ENCODE results near the gene ATIC.

The ATIC gene

DNA sequence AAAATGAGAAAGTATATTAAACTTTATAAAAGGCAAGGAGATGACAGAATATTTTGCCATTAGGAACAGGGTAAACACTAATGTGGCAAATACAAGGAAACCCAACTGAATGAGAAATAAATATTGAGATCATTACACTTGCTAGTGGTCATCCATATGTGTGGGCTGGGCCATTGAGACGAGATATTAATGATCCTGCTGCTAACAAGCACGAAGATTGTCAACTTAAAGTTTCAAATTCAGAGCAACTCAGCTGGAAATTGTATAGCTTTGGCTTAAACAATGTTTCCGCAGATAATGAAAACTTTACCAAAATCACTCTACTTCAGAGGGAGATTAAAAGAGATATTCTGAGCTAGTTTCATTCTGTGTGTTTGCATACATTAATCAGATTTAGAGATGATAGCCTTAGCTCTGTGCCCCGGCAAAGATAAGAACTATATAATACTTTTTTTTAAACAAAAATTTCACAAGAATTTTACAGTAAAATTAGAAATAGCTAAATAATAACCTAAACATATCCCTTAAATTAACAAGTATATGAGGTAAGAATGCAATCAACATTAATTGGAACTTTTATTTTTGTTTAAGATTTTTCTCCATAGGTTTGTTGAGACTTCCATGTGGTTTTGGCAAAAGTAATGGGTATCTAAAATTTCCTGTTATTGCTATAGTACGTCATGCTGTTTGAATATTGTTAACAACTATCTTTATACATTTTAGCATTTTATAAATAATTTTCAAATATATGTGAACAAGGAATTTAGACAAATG, 84.0 kb downstream of the ATIC start:
- Histone ChIP-seq H3K4me1 (peaks cover 19% of the 10 kb centered on the region), H3K27me3 (ENCODE audit: low read depth) (no peaks in the 10 kb centered on the region), H3K9me3 (no peaks in the 10 kb centered on the region), H3K4me3 (no peak overlapping the region), H3K36me3 (replicated peaks) (peaks cover 7% of the 10 kb centered on the region)
- DNase-seq (ENCODE audit: low spot score in 2 of 2) = no peak
- in situ Hi-C loops (cut with MboI; ENCODE audit: low sequenced_read_pairs) = no loop called here

DNA sequence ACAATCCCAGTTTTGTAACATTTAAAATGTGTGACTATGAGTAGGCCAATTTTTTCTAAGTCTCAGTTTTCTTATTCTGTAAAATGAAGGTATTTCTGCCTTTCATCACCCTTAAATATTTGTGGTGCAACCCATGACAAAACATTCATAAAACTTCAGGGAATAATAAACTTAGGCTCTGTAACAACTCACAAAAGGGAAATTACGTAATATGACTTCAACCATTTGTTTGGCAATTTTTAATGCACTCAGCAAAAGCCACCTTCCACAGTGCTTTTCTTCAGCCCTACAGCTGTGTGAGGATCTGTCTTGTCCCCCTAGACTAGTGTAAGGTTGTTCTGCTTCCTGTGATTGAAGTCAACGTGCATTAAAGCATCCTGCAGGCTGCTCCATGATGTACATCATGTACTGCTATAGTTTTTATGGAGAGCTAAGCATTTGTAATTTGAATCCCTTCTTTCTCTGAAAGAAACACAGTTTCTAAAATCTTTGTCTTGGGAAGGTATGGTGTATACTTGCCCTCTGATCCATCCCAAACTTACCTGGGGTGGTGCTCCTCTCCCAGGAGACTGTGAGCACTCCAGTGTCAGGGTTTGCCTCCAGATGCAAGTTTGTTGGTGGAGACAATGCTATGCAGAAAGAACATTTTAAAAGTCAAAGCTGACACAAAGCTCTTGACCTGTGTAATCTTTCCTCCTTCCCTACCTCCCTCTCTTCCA, 84.9 kb downstream of the ATIC start:
- Histone ChIP-seq H3K27me3 (ENCODE audit: low read depth) (no peaks in the 10 kb centered on the region), H3K9me3 (no peaks in the 10 kb centered on the region), H3K4me3 (no peak overlapping the region), H3K36me3 (replicated peaks) (peaks cover 7% of the 10 kb centered on the region), H3K4me1 (peaks cover 27% of the 10 kb centered on the region)
- DNase-seq (ENCODE audit: low spot score in 2 of 2) = no peak
- in situ Hi-C loops (cut with MboI; ENCODE audit: low sequenced_read_pairs) = no loop called here

DNA sequence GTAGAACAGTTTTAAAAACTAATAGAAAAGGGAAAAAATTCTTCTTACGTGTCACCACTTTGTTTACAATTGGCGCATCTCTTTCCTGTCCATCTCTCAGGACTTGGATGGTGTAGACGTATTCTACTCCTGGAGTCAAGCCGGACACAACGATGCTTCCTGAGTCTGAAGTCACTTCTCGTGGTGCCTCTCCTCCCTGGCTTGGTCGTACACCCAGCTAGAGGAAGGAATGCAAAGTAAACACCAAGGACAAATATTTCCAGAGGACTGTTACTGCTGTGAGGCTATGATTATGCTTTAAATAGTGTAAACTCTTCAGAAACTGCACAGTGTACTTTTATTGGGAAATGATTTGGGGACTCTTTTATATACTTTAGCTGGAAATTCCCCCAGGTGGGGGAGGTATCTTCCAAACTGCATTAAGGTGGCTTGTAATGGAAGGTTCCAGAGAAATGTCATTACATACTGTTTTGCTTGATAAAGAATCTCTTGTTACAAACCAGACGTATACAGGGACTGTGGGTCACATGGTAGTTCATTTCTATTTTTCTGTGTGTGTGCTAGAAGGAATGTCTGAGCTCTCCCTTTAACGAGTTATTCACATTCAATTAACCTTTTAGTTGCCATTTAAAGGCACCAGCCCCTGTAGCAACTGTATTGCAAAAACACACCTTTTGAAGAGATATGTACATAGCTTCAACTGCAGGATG, 85.9 kb downstream of the ATIC start:
- Histone ChIP-seq H3K4me1 (peaks cover 37% of the 10 kb centered on the region), H3K4me3 (no peak overlapping the region), H3K27me3 (ENCODE audit: low read depth) (no peaks in the 10 kb centered on the region), H3K36me3 (replicated peaks) (peaks cover 7% of the 10 kb centered on the region), H3K9me3 (no peaks in the 10 kb centered on the region)
- peak in 1 of 2 experiments; percentile 27 for DNase-seq (ENCODE audit: low spot score in 2 of 2)
- in situ Hi-C loops (cut with MboI; ENCODE audit: low sequenced_read_pairs) = no loop called here

DNA sequence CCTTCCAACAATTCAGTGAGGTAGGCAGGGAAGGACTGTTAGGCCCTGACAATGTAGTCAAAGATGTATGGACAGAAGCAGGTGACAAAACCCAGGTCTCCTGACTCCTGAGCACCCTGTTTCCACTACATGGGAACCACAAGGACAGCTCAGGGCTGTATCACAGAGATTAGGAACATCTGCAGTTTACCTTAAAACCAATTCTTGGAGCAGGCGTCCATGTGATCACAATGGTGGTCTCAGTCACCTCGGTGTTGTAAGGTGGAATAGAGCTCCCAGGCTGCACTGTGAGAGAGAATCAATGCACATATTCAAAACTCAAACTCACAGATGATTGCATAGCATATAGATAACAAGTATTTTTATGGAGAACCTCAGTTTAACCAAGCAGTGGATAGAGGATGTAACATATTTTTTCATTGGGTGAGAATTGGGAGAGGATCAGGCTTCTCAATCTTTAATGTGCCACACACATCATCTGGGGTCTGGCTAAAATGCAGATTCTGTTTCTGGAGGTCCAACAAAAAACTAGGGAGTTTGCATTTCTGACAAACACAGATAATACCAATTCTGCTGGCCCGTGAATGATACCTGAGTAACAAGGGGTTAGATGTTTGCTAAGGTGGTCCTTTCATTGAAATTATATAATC, 87.3 kb downstream of the ATIC start:
- Histone ChIP-seq H3K27me3 (ENCODE audit: low read depth) (no peaks in the 10 kb centered on the region), H3K4me1 (peaks cover 48% of the 10 kb centered on the region), H3K4me3 (no peak overlapping the region), H3K36me3 (replicated peaks) (peaks cover 2% of the 10 kb centered on the region), H3K9me3 (no peaks in the 10 kb centered on the region)
- in situ Hi-C loops (cut with MboI; ENCODE audit: low sequenced_read_pairs) = no loop called here
- DNase-seq (ENCODE audit: low spot score in 2 of 2) = no peak

All from HAP-1 (cell line).